Mammary epithelial cell (primary cell): ENCODE data around the gene ZNF3.

Experiments
- EZH2 ChIP-seq: IDR thresholded peaks from 2 replicates; pipeline ENCODE4 v1.6.1; 2012; ENCODE audit warnings: low read length, inconsistent platforms, borderline replicate concordance
- TF ChIP-seq, protein P1 (sequence below), 2 donors: IDR thresholded peaks in 1 of 2; conservative IDR thresholded peaks in 1 of 2; 2 replicates each; pipeline ENCODE4 v1.5.1; 2011 to 2012; ENCODE audit warnings: inconsistent platforms in 2 of 2, low read length in 2 of 2, mild to moderate bottlenecking in 2 of 2, control low read depth in 1 of 2, low read depth in 1 of 2; ENCODE audit not compliant: insufficient read depth in 1 of 2; ENCODE audit errors: extremely low read depth in 1 of 2

DNA sequence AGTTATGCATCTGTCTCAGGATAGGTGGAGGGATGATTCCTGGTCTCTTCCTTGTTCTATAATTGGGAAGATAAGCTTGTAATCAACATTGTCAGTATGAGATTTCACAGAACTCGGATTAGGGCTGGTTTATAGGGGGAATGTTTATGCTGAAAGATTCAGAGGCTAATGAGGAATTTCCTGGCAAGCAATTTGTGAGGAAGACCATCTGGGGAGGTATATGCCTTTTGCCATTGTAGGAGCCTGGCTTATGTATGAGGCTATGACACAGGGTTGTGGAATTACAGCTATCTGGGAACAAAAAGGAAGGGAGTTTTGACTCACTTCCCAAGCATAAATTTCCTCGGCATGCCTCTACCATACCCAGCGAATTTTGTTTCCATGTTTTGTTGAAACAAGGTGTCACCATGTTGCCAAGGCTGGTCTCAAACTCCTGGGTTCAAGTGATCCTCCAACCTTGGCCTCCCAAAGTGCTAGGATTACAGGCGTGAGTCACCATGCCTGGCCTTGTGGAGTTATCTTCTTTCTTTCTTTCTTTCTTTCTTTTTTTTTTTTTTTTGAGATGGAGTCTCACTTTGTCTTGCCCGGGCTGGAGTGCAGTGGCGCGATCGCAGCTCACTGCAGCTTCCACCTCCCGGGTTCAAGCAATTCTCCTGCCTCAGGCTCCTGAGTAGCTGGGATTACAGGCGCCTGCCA is 5.7 kb upstream of the ZNF3 start:
- TF ChIP-seq, protein P1, sequence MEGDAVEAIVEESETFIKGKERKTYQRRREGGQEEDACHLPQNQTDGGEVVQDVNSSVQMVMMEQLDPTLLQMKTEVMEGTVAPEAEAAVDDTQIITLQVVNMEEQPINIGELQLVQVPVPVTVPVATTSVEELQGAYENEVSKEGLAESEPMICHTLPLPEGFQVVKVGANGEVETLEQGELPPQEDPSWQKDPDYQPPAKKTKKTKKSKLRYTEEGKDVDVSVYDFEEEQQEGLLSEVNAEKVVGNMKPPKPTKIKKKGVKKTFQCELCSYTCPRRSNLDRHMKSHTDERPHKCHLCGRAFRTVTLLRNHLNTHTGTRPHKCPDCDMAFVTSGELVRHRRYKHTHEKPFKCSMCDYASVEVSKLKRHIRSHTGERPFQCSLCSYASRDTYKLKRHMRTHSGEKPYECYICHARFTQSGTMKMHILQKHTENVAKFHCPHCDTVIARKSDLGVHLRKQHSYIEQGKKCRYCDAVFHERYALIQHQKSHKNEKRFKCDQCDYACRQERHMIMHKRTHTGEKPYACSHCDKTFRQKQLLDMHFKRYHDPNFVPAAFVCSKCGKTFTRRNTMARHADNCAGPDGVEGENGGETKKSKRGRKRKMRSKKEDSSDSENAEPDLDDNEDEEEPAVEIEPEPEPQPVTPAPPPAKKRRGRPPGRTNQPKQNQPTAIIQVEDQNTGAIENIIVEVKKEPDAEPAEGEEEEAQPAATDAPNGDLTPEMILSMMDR (conservative IDR thresholded peaks at IDR 0.05 in 1 of 2, IDR thresholded peaks at IDR 0.05 in 1 of 2; ENCODE audit: extremely low read depth in 1 of 2, insufficient read depth in 1 of 2, low read depth in 1 of 2, low read length in 2 of 2) = no peak
- no peak for TF ChIP-seq EZH2
